Erythroblast (primary cell): ENCODE data around the gene CANT1.

Source experiments
- DNase-seq, 2 experiments: peaks; one replicate each; lab custom pipeline; 2025; lab: John Stamatoyannopoulos, UW
- GATA1 ChIP-seq: IDR thresholded peaks from 2 replicates; pipeline ENCODE4 v1.6.1; 2011; ENCODE audit warnings: low read depth, mild to moderate bottlenecking, control low read depth, low read length, moderate library complexity
- POLR2A ChIP-seq: IDR thresholded peaks from 2 replicates; pipeline ENCODE4 v1.6.1; 2011; ENCODE audit warnings: mild to moderate bottlenecking, low read length

CANT1 gene

GRCh38 chr17:79014158-79014758 is 4.7 kb upstream of the CANT1 start:
- TF ChIP-seq GATA1: no peak
- TF ChIP-seq POLR2A: no peak
- no peak for DNase-seq

GRCh38 chr17:79012563-79013134 is 3.1 kb upstream of the CANT1 start:
- TF ChIP-seq GATA1: no peak
- no peak for TF ChIP-seq POLR2A
- DNase-seq: no peak

GRCh38 chr17:79011451-79012147 is 2.0 kb upstream of the CANT1 start:
- no peak for DNase-seq
- TF ChIP-seq GATA1 (no peak), POLR2A (no peak)

- DNase-seq: no peak
- TF ChIP-seq POLR2A (no peak), GATA1 (no peak)
These were observed 711 bp upstream of the CANT1 start for GRCh38 chr17:79010304-79010646.

- DNase-seq: no peak
- TF ChIP-seq POLR2A (no peak), GATA1 (no peak)
These were observed 737 bp downstream of the CANT1 start for GRCh38 chr17:79008666-79009387.

- TF ChIP-seq POLR2A (no peak), GATA1 (no peak)
- DNase-seq: peak in 1 of 2 experiments; percentile 23
These were observed 1.8 kb downstream of the CANT1 start for GRCh38 chr17:79007504-79008381.

GRCh38 chr17:79006794-79007503 is 2.6 kb downstream of the CANT1 start:
- TF ChIP-seq GATA1 (no peak), POLR2A (no peak)
- no peak for DNase-seq

GRCh38 chr17:79006046-79006445 is 3.5 kb downstream of the CANT1 start:
- TF ChIP-seq GATA1 (no peak), POLR2A (no peak)
- DNase-seq: no peak

GRCh38 chr17:79005063-79005861 is 4.3 kb downstream of the CANT1 start:
- TF ChIP-seq GATA1 (no peak), POLR2A (no peak)
- DNase-seq: no peak

- TF ChIP-seq GATA1: no peak
- no peak for TF ChIP-seq POLR2A
- no peak for DNase-seq
These were observed 5.7 kb downstream of the CANT1 start for GRCh38 chr17:79003661-79004411.

- no peak for DNase-seq
- TF ChIP-seq POLR2A: no peak
These were observed 6.6 kb downstream of the CANT1 start for GRCh38 chr17:79002796-79003593.
